Measurements from ENCODE around the gene UGT1A5. TPM values are rescaled to one million over a fixed set of nuclear protein-coding genes. Genes with fewer than 3 reads are reported as not detected.

The UGT1A5 gene
- total and polyA plus RNA-seq, 10 of the 15 experiments (the other 5 are each of a cell fraction or from before 2014, with no cell fraction given) = not detected

GRCh38 chr2:233794128-233794658, 81.5 kb downstream of the UGT1A5 start:
- no TSS peak for BruUV-seq (replicated peaks)
- Histone ChIP-seq H3K4me3 (no peak overlapping the region), H3K4me2 (ENCODE audit: control insufficient read depth, insufficient read depth) (no peak overlapping the region), H3K4me1 (ENCODE audit: control insufficient read depth, insufficient read depth, low read length) (no peaks in the 10 kb centered on the region), H2AFZ (ENCODE audit: control insufficient read depth, low read depth, low read length) (no peak overlapping the region), H3K36me3 (ENCODE audit: control insufficient read depth in 2 of 2, insufficient read depth in 2 of 2, low read length in 1 of 2) (no peaks in the 10 kb centered on the region), H3K9ac (ENCODE audit: control insufficient read depth, insufficient read depth, low read length) (no peak overlapping the region), H3K27me3 (replicated peaks in 1 of 2; ENCODE audit: control insufficient read depth in 2 of 2, insufficient read depth in 2 of 2, low read length in 1 of 2) (no peaks in the 10 kb centered on the region; a peak in 2 of 4 replicates), H3K9me3 (replicated peaks; ENCODE audit: control insufficient read depth, insufficient read depth, low read length) (no peaks in the 10 kb centered on the region), H3K27ac (ENCODE audit: control insufficient read depth, insufficient read depth) (no peak overlapping the region), H4K20me1 (ENCODE audit: control insufficient read depth, insufficient read depth) (no peaks in the 10 kb centered on the region), H3K79me2 (ENCODE audit: control insufficient read depth, insufficient read depth, low read length) (no peaks in the 10 kb centered on the region)
- ChIA-PET CTCF (interaction anchor here (0.6 kb wide), 1 partner anchor 732 kb away, joined by 3 read pairs; no protein-coding TSS in a partner anchor), RAD21 (ENCODE audit: unreplicated experiment) (no interaction called here), SMC1A (ENCODE audit: uncharacterized antibody, unreplicated experiment) (no interaction called here), POLR2A (no interaction called here)
- intact Hi-C loops (cut with micrococcal nuclease; ENCODE audit: unreplicated experiment) (no loop called here), in situ Hi-C loops (cut with MboI) (no loop called here)
- no peak for FAIRE-seq
- no peak for TF ChIP-seq BACH1 (IDR thresholded peaks at IDR 0.05; ENCODE audit: borderline replicate concordance)
- no peak for TF ChIP-seq TCF7 (IDR thresholded peaks at IDR 0.05; ENCODE audit: borderline replicate concordance)
- TF ChIP-seq BHLHE40 (IDR thresholded peaks at IDR 0.05; ENCODE audit: borderline replicate concordance in 1 of 2, low read depth in 2 of 2, low read length in 1 of 2) = no peak
- TF ChIP-seq RAD51 (IDR thresholded peaks at IDR 0.05) = no peak
- TF ChIP-seq PKNOX1 (IDR thresholded peaks at IDR 0.05) = no peak
- TF ChIP-seq HDAC6 (IDR thresholded peaks at IDR 0.05; ENCODE audit: unreplicated experiment) = no peak
- TF ChIP-seq EGR1 (IDR thresholded peaks at IDR 0.05; ENCODE audit: borderline replicate concordance in 1 of 2, low read depth in 2 of 2, low read length in 2 of 2) = no peak
- TF ChIP-seq, protein P1, sequence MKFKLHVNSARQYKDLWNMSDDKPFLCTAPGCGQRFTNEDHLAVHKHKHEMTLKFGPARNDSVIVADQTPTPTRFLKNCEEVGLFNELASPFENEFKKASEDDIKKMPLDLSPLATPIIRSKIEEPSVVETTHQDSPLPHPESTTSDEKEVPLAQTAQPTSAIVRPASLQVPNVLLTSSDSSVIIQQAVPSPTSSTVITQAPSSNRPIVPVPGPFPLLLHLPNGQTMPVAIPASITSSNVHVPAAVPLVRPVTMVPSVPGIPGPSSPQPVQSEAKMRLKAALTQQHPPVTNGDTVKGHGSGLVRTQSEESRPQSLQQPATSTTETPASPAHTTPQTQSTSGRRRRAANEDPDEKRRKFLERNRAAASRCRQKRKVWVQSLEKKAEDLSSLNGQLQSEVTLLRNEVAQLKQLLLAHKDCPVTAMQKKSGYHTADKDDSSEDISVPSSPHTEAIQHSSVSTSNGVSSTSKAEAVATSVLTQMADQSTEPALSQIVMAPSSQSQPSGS (IDR thresholded peaks at IDR 0.05; ENCODE audit: low read length) = no peak
- DNase-seq (ENCODE audit: low read depth, low spot score) = no peak
- 19% methylated on average over 14 of the region's 17 CpGs for WGBS (ENCODE audit: insufficient coverage, insufficient replicate concordance, low lambda C conversion rate, missing lambda C conversion rate)
- ATAC-seq = no peak

All from GM12878 (cell line).